PFSK-1 (cell line): Measurements from ENCODE around the gene PCED1A.

Source experiments
- FOXP2 ChIP-seq: optimal IDR thresholded peaks from 2 replicates; pipeline ENCODE3; 2011; ENCODE audit warnings: borderline replicate concordance, control low read depth, inconsistent platforms; ENCODE audit not compliant: insufficient read depth; ENCODE audit errors: extremely low read length, extremely low read depth
- SIN3A ChIP-seq: IDR thresholded peaks from 2 replicates; pipeline ENCODE4 v1.6.1; 2012; ENCODE audit warnings: mild to moderate bottlenecking, low read length, moderate library complexity, borderline replicate concordance; ENCODE audit not compliant: insufficient read depth

The PCED1A gene

GRCh38 chr20:2793471-2793870, 47.0 kb downstream of the PCED1A start:
- no peak for TF ChIP-seq SIN3A
- no peak for TF ChIP-seq FOXP2
